CD4-positive, CD25-positive, alpha-beta regulatory T cell (primary cell): Measurements from ENCODE around the gene WNK3. TPM values are rescaled to one million over a fixed set of nuclear protein-coding genes. Genes with fewer than 3 reads are reported as not detected.

Experiments used
- ATAC-seq, 2 donors: fragments of 150-1000 bp; cut with Tn5 transposase; one replicate each; pipeline ENCODE4 v1.10.0; 2021; ENCODE audit warnings: low read depth in 2 of 2, moderate number of reproducible peaks in 2 of 2, moderate library complexity in 1 of 2
- DNase-seq, 3 donors: peaks; one replicate each; pipeline versions ENCODE4 v3.0.0 to v3.0.0-alpha.2; 2012 to 2022; ENCODE audit warnings: mixed read lengths in 1 of 3
- H3K27ac ChIP-seq: one replicate; pipeline ENCODE4 v1.7.0; 2013; ENCODE audit warnings: mild to moderate bottlenecking, low read length; ENCODE audit not compliant: insufficient read depth, poor library complexity, severe bottlenecking
- H3K27me3 ChIP-seq: one replicate; pipeline ENCODE4 v1.7.0; 2013; ENCODE audit warnings: low read length; ENCODE audit not compliant: control insufficient read depth, insufficient read depth
- H3K36me3 ChIP-seq: one replicate; pipeline ENCODE4 v1.7.0; 2013; ENCODE audit warnings: mild to moderate bottlenecking, low read length, moderate library complexity; ENCODE audit not compliant: control insufficient read depth, insufficient read depth
- H3K4me1 ChIP-seq: 2 replicates; pipeline ENCODE4 v1.7.0; 2013; ENCODE audit warnings: mild to moderate bottlenecking, low read length; ENCODE audit not compliant: insufficient read depth, control insufficient read depth, poor library complexity, severe bottlenecking
- H3K4me3 ChIP-seq: one replicate; pipeline ENCODE4 v1.7.0; 2013; ENCODE audit warnings: low read depth, mild to moderate bottlenecking, low read length, moderate library complexity
- H3K9me3 ChIP-seq, 2 experiments: 1 replicate in 1 of 2; 2 replicates in 1 of 2; pipeline ENCODE4 v1.7.0; 2013; ENCODE audit warnings: low read length in 2 of 2, mild to moderate bottlenecking in 1 of 2, moderate library complexity in 1 of 2; ENCODE audit not compliant: control insufficient read depth in 2 of 2
- H3K27ac Mint-ChIP-seq, 3 donors: one replicate each; pipeline ENCODE4 v1.8.0; 2020 to 2022; ENCODE audit warnings: mild to moderate bottlenecking in 3 of 3, mixed read lengths in 3 of 3, moderate library complexity in 2 of 3
- H3K27me3 Mint-ChIP-seq: one replicate; pipeline ENCODE4 v1.8.0; 2022; ENCODE audit warnings: mild to moderate bottlenecking, mixed read lengths
- H3K36me3 Mint-ChIP-seq: one replicate; pipeline ENCODE4 v1.8.0; 2020; ENCODE audit warnings: mixed read lengths
- H3K4me1 Mint-ChIP-seq, 4 donors: one replicate each; pipeline ENCODE4 v1.8.0; 2020 to 2022; ENCODE audit warnings: mixed read lengths in 4 of 4, mild to moderate bottlenecking in 1 of 4
- H3K4me3 Mint-ChIP-seq, 4 donors: one replicate each; pipeline ENCODE4 v1.8.0; 2020 to 2022; ENCODE audit warnings: mild to moderate bottlenecking in 4 of 4, mixed read lengths in 4 of 4, moderate library complexity in 3 of 4
- H3K9me3 Mint-ChIP-seq, 7 donors: one replicate each; pipeline ENCODE4 v1.8.0; 2020 to 2022; ENCODE audit warnings: mixed read lengths in 7 of 7, mild to moderate bottlenecking in 3 of 7, moderate library complexity in 2 of 7
- polyA plus RNA-seq, 4 donors: library from polyadenylated mRNA; unstranded; fragments of 300-500 nt; fragmentation: Illumina TruSeq; gene quantifications; one replicate each; pipeline ENCODE4 v1.2.3, GENCODE V29; 2021
- total RNA-seq: library from RNA; stranded (reverse); gene quantifications from one replicate; pipeline ENCODE4 v1.2.3, GENCODE V29; 2022

Gene WNK3
- total and polyA plus RNA-seq, 5 donors from 2014 or later, result 0.06 TPM; not detected in 4

DNA sequence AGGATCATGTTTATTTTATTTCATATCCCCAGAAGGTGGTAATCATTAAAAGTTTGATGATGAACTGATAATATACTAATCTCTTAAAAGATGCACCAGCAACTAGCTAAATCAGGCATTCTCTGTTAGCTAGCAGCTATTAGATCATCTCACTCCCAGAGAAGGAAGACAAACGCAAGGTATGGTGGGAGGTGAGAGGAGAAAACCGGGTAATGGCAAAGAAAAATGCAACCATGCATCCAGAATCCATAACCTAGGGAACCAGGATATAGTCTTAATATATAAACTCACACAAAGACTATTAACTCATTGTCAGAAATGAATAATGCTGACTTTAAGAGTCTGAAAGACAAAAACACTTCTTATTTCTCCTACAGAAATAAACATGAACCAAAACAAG lies 66.1 kb downstream of the WNK3 start:
- H3K36me3 Mint-ChIP-seq, result no peaks in the 10 kb centered on the region
- no peak overlapping the region for H3K4me3 Mint-ChIP-seq
- no peaks in the 10 kb centered on the region for H3K9me3 ChIP-seq
- no peak overlapping the region for H3K27ac Mint-ChIP-seq
- no peaks in the 10 kb centered on the region for H3K9me3 Mint-ChIP-seq
- H3K4me1 ChIP-seq, result no peaks in the 10 kb centered on the region
- ATAC-seq (no peak), DNase-seq (no peak)
- no peaks in the 10 kb centered on the region for H3K27me3 ChIP-seq
- H3K36me3 ChIP-seq, result no peaks in the 10 kb centered on the region
- no peak overlapping the region for H3K27ac ChIP-seq
- peaks cover 21% of the 10 kb centered on the region for H3K27me3 Mint-ChIP-seq
- H3K4me3 ChIP-seq, result no peak overlapping the region
- H3K4me1 Mint-ChIP-seq, result no peaks in the 10 kb centered on the region

DNA sequence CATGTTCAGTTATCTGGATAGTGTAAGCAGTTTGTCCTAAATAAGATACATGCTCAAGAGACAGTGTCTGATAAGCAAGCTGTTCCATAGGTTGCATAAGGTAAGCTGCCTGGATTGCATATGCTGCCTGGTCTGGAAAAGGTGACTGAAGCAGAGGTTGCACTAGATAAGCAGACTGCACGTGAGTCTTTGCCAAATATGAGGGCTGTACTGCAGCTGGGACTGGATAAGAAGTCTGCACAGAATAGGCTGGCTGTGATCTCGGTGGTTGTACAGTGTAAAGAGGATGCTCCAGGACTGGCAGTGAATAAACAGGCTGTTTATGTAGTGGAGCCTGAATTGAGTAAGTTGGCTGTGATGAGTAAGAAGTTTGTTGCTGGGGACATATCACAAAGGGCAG lies 68.9 kb downstream of the WNK3 start:
- Histone ChIP-seq H3K4me3 (no peak overlapping the region), H3K27ac (no peak overlapping the region), H3K27me3 (no peaks in the 10 kb centered on the region), H3K36me3 (no peaks in the 10 kb centered on the region), H3K4me1 (no peaks in the 10 kb centered on the region), H3K9me3 (no peaks in the 10 kb centered on the region)
- Mint-ChIP-seq H3K36me3 (no peaks in the 10 kb centered on the region), H3K27me3 (peaks cover 17% of the 10 kb centered on the region), H3K4me1 (no peaks in the 10 kb centered on the region), H3K4me3 (no peak overlapping the region), H3K9me3 (no peaks in the 10 kb centered on the region), H3K27ac (no peak overlapping the region)
- ATAC-seq, result no peak
- no peak for DNase-seq

DNA sequence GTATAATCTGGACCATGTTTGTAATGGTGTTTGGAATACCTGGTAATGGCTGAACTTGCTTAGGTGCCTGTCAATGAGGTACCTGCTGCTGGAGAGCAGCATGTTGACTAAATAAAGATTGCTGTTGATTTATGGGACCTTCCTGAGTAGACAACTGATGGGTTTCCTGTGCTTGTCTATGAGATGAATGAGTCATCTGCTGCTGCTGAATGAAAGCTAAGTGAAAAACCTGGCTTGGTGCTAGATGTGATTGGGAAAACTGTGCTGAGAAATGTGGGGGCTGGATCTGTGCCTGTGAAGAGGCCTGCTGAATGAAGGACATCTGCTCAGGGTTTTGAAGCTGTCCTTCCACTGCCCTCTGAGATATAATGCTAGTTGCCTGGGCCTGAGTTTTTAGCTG lies 69.6 kb downstream of the WNK3 start:
- no peaks in the 10 kb centered on the region for H3K9me3 Mint-ChIP-seq
- H3K4me3 ChIP-seq, result no peak overlapping the region
- H3K4me1 Mint-ChIP-seq, result no peaks in the 10 kb centered on the region
- H3K27me3 ChIP-seq, result no peaks in the 10 kb centered on the region
- ATAC-seq (no peak), DNase-seq (no peak)
- H3K4me3 Mint-ChIP-seq, result no peak overlapping the region
- no peaks in the 10 kb centered on the region for H3K36me3 Mint-ChIP-seq
- no peak overlapping the region for H3K27ac ChIP-seq
- H3K4me1 ChIP-seq, result no peaks in the 10 kb centered on the region
- H3K36me3 ChIP-seq, result no peaks in the 10 kb centered on the region
- no peaks in the 10 kb centered on the region for H3K9me3 ChIP-seq
- H3K27me3 Mint-ChIP-seq, result peaks cover 17% of the 10 kb centered on the region
- H3K27ac Mint-ChIP-seq, result no peak overlapping the region

DNA sequence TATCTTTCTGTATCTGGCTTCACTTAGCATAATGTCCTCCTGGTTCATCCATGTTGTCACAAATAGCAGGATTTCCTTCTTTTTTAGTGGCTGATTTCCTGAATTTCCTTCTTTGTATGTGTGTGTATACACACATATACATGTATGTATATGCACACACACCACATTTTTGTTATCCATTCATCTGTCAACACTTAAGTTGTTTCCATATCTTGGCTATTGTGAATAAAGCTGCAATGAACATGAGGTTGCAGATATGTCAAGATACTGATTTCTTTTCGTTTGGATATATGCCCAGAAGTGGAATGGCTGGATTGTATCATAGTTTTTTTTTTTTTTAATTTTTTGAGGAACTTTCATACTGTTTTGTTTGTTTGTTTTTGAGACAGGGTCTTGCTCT lies 76.2 kb downstream of the WNK3 start:
- no peak overlapping the region for H3K27ac ChIP-seq
- no peaks in the 10 kb centered on the region for H3K9me3 ChIP-seq
- no peaks in the 10 kb centered on the region for H3K27me3 ChIP-seq
- H3K27ac Mint-ChIP-seq, result no peak overlapping the region
- no peak for DNase-seq
- H3K36me3 Mint-ChIP-seq, result no peaks in the 10 kb centered on the region
- no peaks in the 10 kb centered on the region for H3K27me3 Mint-ChIP-seq
- no peaks in the 10 kb centered on the region for H3K36me3 ChIP-seq
- H3K4me3 Mint-ChIP-seq, result no peak overlapping the region
- no peak for ATAC-seq
- no peak overlapping the region for H3K4me3 ChIP-seq
- H3K4me1 Mint-ChIP-seq, result no peaks in the 10 kb centered on the region
- no peaks in the 10 kb centered on the region for H3K4me1 ChIP-seq
- H3K9me3 Mint-ChIP-seq, result no peaks in the 10 kb centered on the region

DNA sequence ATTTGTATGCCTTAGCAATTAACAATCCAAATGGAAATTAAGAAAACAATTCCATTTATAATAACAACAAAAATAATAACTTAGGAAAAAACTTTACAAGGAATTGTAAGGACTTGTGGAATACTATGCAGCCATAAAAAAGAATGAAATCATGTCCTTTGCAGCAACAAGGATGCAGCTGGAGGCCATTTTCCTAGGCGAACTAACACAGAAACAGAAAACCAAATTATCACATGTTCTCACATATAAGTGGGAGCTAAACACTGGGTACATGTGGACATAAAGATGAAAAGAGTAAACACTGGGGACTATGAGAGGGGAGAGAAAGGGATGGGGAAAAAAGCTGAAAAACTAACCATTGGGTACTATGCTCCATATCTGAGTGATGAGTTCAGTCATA lies 77.4 kb downstream of the WNK3 start:
- no peaks in the 10 kb centered on the region for H3K9me3 ChIP-seq
- no peaks in the 10 kb centered on the region for H3K36me3 ChIP-seq
- Mint-ChIP-seq H3K27me3 (no peaks in the 10 kb centered on the region), H3K27ac (no peak overlapping the region), H3K4me1 (no peaks in the 10 kb centered on the region), H3K9me3 (no peaks in the 10 kb centered on the region), H3K36me3 (no peaks in the 10 kb centered on the region), H3K4me3 (no peak overlapping the region)
- ATAC-seq (no peak), DNase-seq (no peak)
- no peak overlapping the region for H3K4me3 ChIP-seq
- no peaks in the 10 kb centered on the region for H3K4me1 ChIP-seq
- no peaks in the 10 kb centered on the region for H3K27me3 ChIP-seq
- no peak overlapping the region for H3K27ac ChIP-seq

DNA sequence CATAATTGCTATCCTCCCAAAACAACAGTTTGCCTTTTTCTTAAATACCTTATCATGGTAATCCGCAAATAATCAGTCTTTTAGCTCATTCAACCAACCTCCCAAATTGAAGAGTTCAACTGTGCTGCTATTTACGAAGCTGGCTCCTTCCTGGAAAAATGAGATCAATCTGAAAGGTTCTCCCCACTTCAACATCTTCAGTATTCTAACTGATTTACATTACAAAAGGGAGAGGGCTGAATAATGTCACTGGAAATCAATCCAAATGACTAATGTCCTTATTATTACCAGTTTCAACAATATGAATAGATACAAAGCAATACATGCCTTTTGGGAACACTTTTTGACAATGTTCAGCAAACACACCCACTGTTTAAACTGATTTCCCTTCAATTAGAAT lies 86.2 kb downstream of the WNK3 start:
- Mint-ChIP-seq H3K27me3 (peaks cover 8% of the 10 kb centered on the region), H3K36me3 (no peaks in the 10 kb centered on the region), H3K9me3 (peaks cover 0 to 2% (median 0%) of the 10 kb centered on the region in 7 donors), H3K4me3 (no peak overlapping the region), H3K4me1 (no peaks in the 10 kb centered on the region), H3K27ac (peak overlapping the region in 1 of 3 donors; percentile 51)
- Histone ChIP-seq H3K4me3 (no peak overlapping the region), H3K4me1 (no peaks in the 10 kb centered on the region), H3K9me3 (no peaks in the 10 kb centered on the region), H3K27me3 (no peaks in the 10 kb centered on the region), H3K27ac (no peak overlapping the region), H3K36me3 (no peaks in the 10 kb centered on the region)
- no peak for DNase-seq
- no peak for ATAC-seq

DNA sequence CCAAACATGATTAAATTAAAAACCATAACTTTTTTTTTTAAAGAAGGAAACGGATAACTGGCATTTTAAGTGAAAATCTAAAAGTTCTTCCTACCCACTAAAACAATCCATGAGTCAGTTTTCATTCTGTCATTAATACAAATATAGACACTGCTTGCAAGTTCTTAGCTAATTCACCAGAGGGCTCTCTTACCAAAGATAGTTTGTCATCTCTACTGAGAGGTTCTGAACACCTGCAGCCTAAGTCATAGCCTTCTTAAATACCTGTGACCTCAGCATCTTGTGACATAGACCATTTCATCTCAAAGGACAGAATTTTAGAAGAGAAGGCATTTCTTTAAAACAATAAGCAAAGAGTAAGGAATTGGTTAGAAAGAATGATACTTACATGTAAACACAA lies 109.5 kb downstream of the WNK3 start:
- no peak overlapping the region for H3K27ac ChIP-seq
- no peak overlapping the region for H3K27ac Mint-ChIP-seq

DNA sequence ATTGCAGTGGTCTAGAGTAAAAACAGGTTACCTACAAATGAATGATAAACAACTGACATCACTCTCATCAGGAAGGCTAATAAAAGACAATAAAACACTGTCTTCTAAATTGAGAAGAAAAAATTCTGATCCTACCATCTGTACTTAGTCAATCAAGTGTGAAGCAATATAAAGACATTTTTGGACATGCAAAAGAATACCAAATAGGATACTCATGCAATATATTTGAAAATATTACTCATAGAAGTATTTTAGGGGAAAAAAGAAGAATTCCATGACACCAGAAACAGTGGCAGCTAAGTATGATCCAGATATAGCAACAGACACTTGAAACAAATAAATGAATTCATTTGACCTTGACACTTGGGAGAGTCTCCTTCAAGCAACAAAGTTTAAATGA lies 111.0 kb downstream of the WNK3 start:
- H3K9me3 Mint-ChIP-seq, result no peaks in the 10 kb centered on the region
- H3K27ac Mint-ChIP-seq, result no peak overlapping the region
- no peaks in the 10 kb centered on the region for H3K27me3 ChIP-seq
- H3K4me3 Mint-ChIP-seq, result no peak overlapping the region
- no peaks in the 10 kb centered on the region for H3K4me1 Mint-ChIP-seq
- DNase-seq (no peak), ATAC-seq (no peak)
- no peaks in the 10 kb centered on the region for H3K4me1 ChIP-seq
- no peaks in the 10 kb centered on the region for H3K36me3 ChIP-seq
- no peaks in the 10 kb centered on the region for H3K9me3 ChIP-seq
- peaks cover 12% of the 10 kb centered on the region for H3K27me3 Mint-ChIP-seq
- no peak overlapping the region for H3K4me3 ChIP-seq
- H3K36me3 Mint-ChIP-seq, result no peaks in the 10 kb centered on the region
- no peak overlapping the region for H3K27ac ChIP-seq

More for the DNA sequence above, 109.5 kb downstream of the WNK3 start:
- Mint-ChIP-seq H3K27me3 (peaks cover 12% of the 10 kb centered on the region), H3K9me3 (no peaks in the 10 kb centered on the region), H3K4me3 (no peak overlapping the region), H3K4me1 (no peaks in the 10 kb centered on the region), H3K36me3 (no peaks in the 10 kb centered on the region)
- DNase-seq (peak in 2 of 3 donors; percentile 10 to 23), ATAC-seq (no peak)
- Histone ChIP-seq H3K4me3 (no peak overlapping the region), H3K36me3 (no peaks in the 10 kb centered on the region), H3K4me1 (no peaks in the 10 kb centered on the region), H3K9me3 (no peaks in the 10 kb centered on the region), H3K27me3 (no peaks in the 10 kb centered on the region)
